GM18870 (cell line): ENCODE results near the gene SUZ12.
"Not testable (repeated sequence)": the region's sequence is repeated elsewhere in the genome, so short reads cannot be mapped to it uniquely, and the experiment has no call there.

Experiments
- ATAC-seq: cut with Tn5 transposase; IDR thresholded peaks from one replicate; pipeline ENCODE4 v1.9.1; 2021; ENCODE audit warnings: moderate library complexity; ENCODE audit not compliant: unreplicated experiment

Gene SUZ12

DNA sequence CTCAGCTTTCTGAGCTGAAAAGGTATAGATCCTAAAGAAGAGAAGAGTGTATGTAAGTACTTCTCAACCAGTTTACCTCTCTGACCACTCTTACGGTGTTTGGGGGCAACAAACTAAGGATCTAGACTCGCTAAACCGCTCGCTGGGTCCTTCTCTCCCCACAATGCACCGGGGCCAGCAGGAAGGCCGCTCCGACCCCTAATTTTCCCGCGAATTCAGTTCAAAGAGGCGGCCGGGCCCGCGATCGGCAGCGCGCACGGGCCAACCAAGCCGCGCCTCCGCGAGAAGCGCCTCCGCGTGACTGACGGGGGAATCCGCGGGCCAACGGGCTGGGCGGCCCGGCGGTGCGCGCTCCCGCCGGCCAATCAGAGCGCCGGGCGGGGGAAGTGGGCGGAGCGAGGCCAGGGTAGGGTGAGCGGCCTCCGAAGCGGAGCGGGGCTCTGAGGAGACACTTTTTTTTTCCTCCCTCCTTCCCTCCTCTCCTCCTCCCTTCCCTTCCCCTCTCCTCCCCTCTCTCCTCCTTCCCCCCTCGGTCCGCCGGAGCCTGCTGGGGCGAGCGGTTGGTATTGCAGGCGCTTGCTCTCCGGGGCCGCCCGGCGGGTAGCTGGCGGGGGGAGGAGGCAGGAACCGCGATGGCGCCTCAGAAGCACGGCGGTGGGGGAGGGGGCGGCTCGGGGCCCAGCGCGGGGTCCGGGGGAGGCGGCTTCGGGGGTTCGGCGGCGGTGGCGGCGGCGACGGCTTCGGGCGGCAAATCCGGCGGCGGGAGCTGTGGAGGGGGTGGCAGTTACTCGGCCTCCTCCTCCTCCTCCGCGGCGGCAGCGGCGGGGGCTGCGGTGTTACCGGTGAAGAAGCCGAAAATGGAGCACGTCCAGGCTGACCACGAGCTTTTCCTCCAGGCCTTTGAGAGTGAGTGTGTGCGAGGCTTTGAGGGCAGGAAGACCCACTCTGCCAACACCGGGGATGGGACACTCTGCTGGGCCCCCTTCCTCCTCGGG is at the start of gene SUZ12:
SUZ12 (plus strand) TSS at position 393 of the 995 bp plus-strand sequence; CDS start at position 633, 240 bp downstream.
- ATAC-seq = peak; percentile 68

GRCh38 chr17:31888124-31888523 is 48.7 kb upstream of the SUZ12 start:
- ATAC-seq = no peak

DNA sequence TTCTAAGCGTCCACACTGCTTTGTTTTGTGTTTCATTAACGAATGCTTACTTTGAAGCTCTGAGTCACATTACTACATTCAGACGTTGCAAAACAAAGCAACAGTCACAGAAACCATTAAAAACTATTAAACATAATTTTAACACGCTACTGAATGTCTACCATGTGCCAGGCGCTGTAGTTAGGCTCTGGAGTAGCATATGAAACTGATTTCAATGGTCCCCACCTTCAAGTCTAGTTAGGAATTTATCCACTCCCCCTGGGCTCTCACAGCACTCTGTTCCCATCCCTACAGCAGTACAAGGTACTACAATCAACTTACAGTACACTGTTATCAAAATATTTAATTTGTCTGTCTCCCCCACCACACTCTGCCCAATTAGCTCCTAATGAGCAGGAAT is 35.9 kb upstream of the SUZ12 start:
- ATAC-seq = no peak

GRCh38 chr17:31902693-31903092 is 34.1 kb upstream of the SUZ12 start:
- peak; percentile 38 for ATAC-seq

- no peak for ATAC-seq
Measured at GRCh38 chr17:31903401-31903800, 33.4 kb upstream of the SUZ12 start.

DNA sequence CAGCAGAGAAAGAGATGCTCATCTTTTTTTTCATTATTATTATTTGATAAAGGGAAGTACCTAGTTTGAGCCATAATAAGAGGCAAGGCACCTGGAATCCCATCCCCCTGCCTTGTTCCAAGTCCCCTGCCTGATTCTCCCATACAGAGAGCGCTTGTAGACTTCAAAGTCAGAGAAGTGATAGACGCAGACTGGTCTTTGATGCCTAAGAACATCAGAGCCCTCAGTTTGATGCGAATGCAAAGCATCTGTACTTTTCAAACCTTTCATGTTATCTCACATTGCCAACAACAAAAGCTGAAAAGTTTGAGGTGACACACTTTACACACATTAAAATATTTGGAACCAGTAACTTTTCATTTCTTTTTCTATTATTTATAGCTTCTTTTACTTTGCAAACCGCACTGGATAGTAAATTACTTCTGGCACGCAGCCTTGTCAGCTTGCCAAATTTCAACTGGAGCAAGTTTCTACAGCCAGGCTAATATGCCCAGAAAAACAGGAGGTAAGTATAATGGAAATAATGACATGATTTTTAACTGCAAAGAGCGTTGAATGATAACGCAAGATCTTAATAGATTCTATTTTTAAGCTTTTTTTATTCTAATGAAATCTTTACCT is 29.4 kb upstream of the SUZ12 start:
- no peak for ATAC-seq

DNA sequence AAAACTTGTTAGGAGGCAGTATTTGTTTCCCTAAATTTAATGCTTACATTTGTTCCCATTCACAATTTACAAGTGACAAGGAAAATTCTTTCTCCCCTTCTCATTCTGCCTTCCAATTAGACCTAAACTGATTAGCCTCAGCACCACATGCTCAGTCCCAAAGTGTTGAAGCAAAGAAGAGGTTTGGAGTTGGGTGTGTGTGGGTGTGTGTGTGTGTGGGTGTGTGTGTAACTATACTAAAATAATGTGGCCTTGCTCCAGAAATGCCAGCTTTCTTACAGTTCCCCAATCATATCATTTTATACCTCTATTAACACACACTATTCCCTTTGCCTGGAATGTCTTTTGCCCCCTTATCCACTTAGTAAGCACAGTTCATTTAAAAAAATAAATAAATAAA is 28.4 kb upstream of the SUZ12 start:
- no peak for ATAC-seq

DNA sequence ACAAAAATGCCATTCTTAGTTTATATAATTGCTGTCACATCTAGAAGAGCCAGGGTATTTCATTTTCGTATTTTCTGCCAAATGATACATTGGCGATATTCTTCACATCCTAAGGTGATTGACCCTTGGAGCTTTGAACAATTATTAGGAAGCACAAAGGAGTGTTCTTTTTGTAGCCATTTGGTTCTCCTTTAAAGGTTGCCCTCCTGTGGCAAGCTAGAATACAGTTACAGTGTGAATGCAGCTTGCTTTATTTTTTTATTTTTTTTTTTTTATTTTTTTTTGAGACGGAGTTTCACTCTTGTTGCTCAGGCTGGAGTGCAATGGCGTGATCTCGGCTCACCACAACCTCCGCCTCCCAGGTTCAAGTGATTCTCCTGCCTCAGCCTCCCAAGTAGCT is 24.1 kb upstream of the SUZ12 start:
- not testable (repeated sequence) for ATAC-seq

GRCh38 chr17:31915456-31916100 is 21.2 kb upstream of the SUZ12 start:
- ATAC-seq = no peak

DNA sequence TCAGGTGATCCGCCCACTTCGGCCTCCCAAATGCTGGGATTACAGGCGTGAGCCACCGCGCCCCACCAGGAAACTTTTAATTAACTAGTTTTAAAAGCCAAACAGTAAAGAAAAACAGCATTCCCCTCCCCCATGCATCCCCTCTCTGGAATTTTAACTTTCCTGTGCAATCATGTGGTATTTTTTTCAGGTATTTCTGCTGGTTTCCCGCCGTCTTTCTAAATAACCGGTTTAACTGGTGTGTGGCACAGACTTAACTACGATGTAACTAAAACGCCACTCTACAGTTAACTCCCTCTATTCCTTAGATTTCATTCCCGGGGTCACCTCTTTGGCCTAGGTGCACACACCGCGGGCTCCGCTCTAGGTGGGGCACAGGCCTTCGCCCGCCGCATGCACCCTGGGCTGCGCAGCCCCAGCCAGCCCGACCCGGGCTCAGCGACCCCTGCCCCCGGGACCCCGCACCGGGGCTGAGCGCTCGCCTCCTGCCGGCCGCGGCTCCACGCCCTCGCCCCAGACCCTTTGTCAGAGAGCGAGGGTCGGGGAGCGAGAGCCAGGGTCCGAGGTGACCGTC is 20.2 kb upstream of the SUZ12 start:
- no peak for ATAC-seq

DNA sequence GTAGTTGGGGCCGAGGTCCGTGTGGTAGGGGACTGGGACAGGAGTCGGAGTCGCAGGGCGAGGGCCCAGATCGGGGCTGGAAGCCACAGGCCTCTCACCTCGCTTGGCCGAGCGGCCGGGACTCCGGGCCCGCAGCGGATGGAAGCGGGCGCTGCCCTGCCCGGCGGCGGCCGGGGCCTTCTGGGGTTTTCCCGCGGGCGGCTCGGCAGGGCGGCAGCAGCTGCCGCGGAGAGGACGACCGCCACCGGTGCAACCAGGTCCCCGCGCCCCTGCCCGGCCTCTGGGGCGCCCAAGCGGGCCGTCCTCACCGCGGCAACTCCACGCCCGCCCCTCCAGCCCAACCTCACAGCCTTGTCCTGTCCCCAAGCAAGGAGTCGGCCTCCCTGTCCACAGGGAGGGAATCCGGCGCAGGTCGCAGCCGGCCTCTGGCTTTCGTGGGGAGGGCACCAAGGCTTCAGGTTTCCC is 19.7 kb upstream of the SUZ12 start:
- ATAC-seq = no peak

- not testable (repeated sequence) for ATAC-seq
Measured at GRCh38 chr17:31917721-31918120, 19.1 kb upstream of the SUZ12 start.

DNA sequence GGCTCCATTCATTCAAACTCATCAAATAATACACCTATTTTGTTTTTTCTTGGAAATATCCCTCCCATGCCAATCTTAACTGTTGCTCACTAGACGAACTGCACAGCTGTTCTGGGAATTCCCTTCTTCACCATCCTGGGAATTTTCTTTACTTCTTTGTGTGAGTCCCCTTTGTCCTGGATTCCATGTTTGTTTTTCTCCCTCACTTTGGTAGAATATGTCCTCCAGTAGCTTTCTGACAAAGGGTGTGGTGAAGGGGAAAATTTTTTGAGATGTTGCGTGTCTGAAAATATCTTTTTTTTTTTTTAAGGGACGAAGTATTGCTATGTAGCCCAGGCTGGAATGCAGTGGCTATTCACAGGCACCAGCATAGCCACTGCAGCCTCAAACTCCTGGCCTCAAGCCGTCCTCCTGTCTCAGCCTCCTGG is 18.1 kb upstream of the SUZ12 start:
- ATAC-seq = no peak

- no peak for ATAC-seq
Measured at GRCh38 chr17:31919802-31920525, 16.8 kb upstream of the SUZ12 start.

- ATAC-seq = no peak
Measured at GRCh38 chr17:31926100-31926729, 10.6 kb upstream of the SUZ12 start.

DNA sequence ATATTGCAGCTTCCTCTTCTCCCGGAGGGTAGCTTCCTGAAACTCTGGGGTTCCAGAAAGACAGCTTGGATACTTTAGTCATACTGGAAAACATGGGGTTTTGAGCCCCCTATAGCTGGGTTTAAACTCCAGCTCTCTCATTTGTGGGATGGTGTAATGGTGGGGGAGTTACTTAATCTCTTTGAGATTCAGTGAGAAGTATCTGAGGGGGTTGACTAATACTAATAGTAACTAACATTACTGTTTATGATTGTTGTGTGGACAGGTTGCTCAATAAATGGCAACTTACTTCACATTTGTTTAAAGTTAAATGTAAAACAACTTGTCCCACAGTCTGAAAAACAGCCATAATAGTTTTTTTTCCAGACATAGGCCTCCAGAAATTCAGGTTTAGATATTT is 5.1 kb upstream of the SUZ12 start:
- no peak for ATAC-seq

DNA sequence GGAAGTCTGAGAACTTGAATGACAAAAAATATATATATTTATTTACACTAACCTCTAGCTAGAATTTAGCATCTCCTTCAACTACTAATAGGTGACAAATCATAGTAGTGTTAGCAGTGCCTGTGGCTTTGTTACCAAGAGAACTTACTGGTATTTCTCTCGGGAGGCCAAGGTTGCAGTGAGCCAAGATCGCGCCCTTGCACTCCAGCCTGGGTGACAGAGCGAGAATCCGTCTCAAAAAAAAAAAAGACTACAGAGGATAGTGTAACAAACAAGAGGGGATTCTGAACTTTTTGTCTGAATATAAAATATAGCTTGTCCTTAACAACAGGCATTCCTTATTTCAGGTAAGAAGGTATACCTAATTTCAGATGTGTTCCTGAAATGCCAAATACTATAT is 1.3 kb upstream of the SUZ12 start:
- ATAC-seq = no peak

GRCh38 chr17:31937926-31938641 is 1.3 kb downstream of the SUZ12 start:
- not testable (repeated sequence) for ATAC-seq

DNA sequence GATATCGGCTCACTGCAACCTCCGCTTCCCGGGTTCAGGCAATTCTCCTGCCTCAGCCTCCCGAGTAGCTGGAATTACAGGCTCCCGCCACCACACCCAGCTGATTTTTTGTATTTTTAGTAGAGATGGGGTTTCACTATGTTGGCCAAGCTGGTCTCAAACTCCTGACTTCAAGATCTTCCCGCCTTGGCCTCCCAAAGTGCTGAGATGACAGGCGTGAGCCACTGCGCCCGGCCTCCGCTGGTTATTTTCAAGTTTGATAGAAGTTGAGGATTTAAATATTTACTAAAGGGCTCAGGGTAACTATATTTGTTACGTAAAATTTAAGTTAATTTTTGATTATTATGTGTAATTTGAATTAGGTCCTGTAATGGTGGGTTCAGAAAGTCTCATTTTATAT is 5.1 kb downstream of the SUZ12 start:
- not testable (repeated sequence) for ATAC-seq
